GM12873 (cell line): ENCODE measurements around the gene MACROD2.

Source experiments
- TF ChIP-seq, protein P1 (sequence below): IDR thresholded peaks from 2 replicates; pipeline ENCODE4 v1.5.1; 2012; ENCODE audit warnings: low read depth, mild to moderate bottlenecking, moderate library complexity, low read length, control low read depth; ENCODE audit not compliant: insufficient read depth; ENCODE audit errors: missing control alignments

MACROD2 gene

DNA sequence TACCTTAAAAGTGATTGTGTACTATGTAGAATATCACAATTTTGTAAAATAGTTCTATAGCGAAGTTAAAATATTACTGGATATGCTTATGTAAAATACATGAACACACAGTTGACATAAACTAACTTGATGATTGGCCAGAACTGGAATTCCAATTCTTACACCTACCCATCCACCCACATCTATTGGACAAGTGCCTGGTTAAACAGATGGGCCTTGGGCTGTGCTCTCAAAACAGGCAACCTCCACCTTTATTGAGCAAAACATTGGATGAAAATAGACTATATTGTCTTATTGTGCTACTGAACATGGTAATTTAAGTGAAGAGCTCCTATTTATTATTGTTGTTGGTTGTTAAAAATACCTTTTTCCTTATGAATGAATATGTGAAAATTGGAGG is 496.1 kb downstream of the MACROD2 start:
- TF ChIP-seq, protein P1, sequence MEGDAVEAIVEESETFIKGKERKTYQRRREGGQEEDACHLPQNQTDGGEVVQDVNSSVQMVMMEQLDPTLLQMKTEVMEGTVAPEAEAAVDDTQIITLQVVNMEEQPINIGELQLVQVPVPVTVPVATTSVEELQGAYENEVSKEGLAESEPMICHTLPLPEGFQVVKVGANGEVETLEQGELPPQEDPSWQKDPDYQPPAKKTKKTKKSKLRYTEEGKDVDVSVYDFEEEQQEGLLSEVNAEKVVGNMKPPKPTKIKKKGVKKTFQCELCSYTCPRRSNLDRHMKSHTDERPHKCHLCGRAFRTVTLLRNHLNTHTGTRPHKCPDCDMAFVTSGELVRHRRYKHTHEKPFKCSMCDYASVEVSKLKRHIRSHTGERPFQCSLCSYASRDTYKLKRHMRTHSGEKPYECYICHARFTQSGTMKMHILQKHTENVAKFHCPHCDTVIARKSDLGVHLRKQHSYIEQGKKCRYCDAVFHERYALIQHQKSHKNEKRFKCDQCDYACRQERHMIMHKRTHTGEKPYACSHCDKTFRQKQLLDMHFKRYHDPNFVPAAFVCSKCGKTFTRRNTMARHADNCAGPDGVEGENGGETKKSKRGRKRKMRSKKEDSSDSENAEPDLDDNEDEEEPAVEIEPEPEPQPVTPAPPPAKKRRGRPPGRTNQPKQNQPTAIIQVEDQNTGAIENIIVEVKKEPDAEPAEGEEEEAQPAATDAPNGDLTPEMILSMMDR: no peak

DNA sequence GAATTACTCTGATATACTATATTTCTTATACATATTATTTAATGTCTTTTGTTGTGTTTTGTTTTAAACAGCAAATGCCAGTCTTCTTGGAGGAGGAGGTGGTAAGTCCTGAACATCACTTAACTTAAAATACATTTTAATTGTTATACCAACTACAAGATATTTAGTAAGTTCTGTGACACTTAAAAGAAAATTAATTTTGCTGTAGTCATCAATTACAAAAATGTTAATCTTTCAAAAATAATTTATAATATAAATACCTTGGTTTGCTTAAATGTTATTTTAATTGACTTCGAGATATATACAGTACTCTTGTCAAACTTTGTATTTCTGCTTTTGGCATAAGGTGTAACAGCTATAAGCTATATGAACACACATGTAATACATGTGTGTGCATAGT is 498.1 kb downstream of the MACROD2 start:
- TF ChIP-seq, protein P1: no peak

DNA sequence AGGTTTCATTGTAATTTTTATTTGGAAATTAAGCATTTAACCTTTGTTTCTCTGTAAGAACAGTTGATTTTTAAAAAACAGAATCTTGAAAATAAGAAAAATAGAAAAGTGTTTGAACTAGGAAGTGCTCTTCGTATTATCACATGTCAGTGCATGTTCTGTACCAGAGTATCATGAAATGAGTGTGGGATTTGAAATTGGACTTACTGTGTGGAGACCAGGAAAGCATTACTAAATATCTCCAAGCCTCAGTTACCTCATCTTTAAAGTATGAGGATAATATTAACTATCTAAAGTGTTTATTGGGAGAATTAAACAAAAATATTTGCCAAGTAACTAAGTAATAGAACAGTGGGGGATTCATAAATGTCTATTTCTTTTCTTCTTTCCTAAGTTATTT is 499.0 kb downstream of the MACROD2 start:
- TF ChIP-seq, protein P1: no peak

DNA sequence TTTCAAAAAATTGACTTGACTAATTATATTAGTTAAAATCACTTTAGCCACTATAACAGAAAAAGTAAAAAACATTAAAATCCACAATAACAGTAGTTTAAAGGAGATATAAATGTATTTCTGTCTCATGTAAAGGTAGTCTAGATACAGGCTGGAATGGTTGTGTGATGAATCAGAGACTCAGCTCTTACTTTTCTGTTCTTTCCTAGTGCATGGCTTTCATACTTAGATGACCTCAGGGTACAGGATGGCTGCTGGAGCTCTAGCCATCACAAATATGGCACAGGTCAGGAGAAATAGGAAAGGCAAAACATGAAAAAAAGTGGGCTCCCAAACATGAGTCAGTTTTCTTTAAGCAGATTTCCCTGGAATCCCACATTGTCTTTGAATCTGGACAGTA is 499.8 kb downstream of the MACROD2 start:
- TF ChIP-seq, protein P1: no peak

DNA sequence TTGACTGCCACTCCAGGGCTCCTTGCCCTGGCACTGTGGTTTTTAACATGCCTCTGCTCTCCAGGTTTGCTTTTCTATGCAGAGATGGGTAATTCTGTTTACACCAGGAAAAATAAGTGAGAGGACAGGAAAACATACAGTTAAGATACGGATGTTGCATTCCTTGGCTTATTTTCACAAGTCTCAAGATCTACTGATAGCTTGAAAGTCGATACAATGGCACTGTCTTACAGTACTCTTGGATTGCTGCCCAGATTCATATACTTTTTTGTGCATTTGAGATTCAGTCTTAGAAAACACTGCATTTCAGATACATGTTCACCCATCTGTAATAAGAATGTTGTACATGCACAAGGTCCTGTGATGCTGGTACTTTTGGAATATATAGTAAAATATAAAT is 501.7 kb downstream of the MACROD2 start:
- TF ChIP-seq, protein P1: no peak

DNA sequence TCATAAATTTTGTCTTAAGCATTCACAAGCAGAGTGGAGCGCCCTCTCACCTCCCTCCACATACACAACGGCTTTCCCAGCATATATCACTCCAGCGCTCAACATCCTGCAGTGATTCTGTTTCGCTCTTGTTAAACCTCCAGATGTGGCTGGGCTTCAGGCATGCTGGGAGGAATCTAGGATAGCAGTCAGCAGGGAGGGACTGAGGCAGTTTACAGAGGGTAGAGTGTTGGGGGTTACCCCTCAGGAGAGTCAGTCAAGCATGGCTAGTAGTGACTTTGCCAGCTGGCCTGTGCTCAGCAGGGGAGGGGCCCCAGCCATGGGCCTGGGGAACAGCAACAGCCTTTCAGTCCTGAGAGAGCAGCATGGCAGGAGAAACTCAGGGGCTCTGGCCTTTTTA is 503.5 kb downstream of the MACROD2 start:
- TF ChIP-seq, protein P1: no peak

DNA sequence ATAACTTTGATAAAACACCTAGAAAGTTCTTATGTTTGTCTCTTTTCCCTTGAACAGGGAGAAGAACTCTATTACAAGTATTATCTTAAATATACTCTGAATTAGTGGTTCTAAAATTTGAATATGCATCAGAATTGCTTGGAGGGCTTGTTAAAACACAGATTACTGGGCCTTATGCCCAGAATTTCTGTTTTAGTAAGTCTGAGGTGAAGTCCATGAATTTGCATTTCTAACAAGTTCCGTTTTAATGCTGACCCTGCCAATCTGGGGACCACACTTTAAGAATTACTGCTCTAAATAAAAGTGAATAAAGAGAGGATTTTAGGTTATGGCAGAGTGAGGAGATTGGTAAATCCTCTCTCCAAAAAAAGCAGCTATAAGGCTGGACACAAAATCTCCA is 510.2 kb downstream of the MACROD2 start:
- TF ChIP-seq, protein P1: no peak

DNA sequence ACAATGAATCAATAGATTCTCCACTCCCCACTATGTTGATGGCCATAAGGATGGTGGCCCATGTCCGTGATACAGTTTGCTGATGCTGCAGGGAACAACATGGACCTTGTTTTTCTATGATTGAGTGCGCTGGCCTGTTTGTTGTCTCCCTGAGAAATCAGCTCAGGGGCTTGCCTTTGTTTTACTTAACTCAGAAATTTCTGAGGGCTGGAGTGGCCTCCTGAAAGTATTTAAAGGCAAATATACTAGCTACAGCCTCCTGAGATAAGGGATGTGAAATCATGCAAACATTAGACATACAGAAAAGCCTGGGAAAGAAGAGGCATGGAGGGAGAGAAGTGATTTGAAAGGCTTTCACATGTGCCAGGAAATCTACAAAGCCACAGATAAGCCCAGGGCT is 512.4 kb downstream of the MACROD2 start:
- TF ChIP-seq, protein P1: no peak
